HG03521 (cell line): ENCODE measurements around the gene TBCD.
"Not testable (repeated sequence)": the region's sequence is repeated elsewhere in the genome, so short reads cannot be mapped to it uniquely, and the experiment has no call there.

Experiments used
- ATAC-seq: cut with Tn5 transposase; IDR thresholded peaks from one replicate; pipeline ENCODE4 v1.9.1; 2021; ENCODE audit warnings: mild to moderate bottlenecking, moderate library complexity; ENCODE audit not compliant: unreplicated experiment

The TBCD gene

GRCh38 chr17:82729479-82730260, 22.2 kb upstream of the TBCD start:
- ATAC-seq = no peak

- no peak for ATAC-seq
Measured at GRCh38 chr17:82732118-82732743, 19.6 kb upstream of the TBCD start.

DNA sequence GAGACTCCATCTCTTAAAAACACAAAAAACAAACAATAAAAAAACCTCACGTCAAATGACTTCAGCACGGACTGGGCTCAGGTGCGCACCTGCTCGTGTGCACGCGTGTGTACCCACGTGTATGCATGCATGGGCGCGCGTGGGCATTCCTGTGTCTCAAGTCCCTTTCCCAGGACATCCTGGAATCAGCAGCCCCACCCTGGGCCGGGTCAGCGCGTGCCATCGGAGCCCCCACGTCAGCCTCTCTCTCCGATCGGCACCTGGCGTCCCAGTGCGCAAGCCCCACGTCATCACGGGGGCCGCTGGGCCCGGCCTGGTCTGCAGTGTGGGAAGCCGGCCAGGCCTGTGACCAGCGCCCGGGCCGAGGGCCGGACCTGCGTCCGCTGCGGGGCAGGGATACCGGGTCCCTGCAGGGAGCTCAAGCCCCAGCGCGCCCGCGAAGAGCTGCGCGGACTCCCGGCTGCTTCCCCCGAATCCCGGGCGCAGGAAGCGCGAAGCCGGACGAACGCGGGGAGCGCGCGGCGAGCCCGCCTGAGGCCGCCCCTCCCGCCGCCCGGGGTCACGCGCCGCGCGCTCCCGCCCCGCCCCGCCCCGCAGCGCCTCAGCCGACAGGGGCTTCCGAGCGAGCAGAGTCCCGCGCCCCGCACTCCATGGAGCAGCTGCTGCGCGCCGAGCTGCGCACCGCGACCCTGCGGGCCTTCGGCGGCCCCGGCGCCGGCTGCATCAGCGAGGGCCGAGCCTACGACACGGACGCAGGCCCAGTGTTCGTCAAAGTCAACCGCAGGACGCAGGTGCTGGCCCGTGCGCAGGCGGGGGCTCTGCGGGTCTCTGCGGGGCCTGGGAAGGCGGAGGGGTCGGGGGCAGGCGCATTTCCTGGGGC, 16.6 kb upstream of the TBCD start, which contains the start of gene FN3K:
FN3K (plus strand) TSS at position 629 of the 880 bp plus-strand sequence; CDS start at position 651, 22 bp downstream.
- no peak for ATAC-seq

DNA sequence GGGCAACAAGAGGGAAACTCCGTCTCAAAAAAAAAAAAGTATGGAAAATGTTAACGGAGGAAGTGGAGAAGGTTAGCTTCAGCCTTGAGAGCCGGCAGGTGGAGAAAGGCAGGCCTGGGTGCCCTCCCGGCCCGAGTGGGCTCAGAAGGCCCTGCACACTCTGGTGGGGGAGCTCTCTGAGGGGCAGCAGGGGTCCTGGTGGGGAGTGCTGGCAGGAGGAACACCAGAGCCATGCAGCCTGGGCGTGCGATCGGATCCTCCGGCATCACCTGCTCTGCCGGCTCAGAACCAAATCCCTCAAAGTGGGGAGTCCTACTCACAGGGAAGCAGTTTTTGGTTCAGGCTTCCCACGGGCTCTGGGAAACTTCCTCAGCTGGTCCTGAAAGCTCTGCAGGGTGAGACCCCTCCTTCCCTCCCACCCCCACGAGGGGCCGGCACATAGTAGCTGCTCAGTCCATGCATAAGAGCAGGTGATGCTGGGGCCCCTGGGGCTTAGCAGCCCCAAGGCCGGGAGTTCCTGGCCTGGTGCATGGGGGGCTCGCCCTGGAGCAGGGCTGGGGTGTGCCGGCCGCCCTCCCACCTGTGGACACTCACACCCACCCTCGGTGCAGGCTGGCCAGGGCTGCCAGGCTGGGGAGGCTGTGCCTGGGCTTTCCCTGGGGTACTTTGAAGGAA, 15.2 kb upstream of the TBCD start:
- ATAC-seq = no peak

- no peak for ATAC-seq
Measured at GRCh38 chr17:82737967-82738877, 13.6 kb upstream of the TBCD start.

GRCh38 chr17:82740906-82741759, 10.7 kb upstream of the TBCD start:
- no peak for ATAC-seq

DNA sequence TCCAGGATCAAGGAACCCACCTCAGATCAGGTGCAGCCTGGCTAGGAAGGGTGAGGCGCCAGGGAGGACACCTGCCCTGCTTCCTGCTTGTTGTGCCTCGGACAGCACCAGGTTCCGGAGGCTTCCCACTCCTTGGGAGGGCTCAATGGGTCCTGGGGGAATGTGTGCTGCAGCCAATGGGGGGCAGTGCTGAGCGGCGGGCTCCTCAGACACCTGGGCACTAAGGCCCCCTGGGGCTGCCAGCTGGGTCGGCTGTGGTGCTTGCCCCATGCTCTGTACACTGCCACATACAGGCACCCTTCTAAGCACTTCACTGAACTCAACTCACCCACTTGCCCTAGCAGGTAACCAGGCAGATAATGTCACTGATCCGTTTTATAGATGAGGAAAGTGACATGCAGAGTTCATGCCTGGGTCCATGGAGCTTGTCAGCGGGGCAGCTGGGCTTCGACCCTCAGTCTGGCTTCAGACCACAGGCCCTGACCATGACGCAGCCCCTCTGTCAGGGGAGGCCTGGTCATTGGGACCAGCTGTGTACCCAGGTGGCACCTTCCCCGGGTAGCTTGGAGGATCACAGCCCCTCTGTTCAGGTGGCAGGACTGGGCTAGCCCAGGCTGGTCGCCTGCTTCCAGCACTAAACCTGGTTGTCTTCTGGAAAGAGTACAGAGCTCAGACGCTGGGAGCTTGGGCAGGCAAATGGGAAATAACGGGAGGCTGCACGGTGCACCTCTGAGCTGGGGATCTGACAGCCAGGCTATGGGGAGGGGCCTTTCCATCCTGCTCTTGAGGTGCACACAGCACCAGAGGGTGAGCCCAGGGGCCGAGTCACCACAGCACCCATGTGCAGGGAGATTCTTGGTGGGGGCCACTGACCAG, 8.3 kb upstream of the TBCD start:
- ATAC-seq = no peak

GRCh38 chr17:82744736-82745135, 7.1 kb upstream of the TBCD start:
- ATAC-seq = not testable (repeated sequence)

DNA sequence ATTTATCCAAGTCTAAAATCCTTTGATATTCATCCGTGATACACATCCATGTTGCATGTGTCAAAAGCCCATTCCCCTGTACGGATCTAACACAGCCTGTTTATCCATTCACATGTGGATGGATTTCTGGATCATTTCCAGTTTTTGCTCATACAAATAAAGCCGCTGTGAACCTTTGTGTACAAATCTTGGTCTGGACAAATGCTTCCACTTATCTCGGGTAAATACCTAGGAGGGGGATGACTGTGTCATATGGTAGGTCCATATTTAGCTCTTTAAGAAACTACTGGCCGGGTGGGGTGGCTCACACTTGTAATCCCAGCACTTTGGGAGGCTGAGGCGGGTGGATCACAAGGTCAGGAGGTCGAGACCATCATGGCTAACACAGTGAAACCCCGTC, 6.3 kb upstream of the TBCD start:
- ATAC-seq = no peak

- no peak for ATAC-seq
Measured at GRCh38 chr17:82748756-82749155, 3.1 kb upstream of the TBCD start.

DNA sequence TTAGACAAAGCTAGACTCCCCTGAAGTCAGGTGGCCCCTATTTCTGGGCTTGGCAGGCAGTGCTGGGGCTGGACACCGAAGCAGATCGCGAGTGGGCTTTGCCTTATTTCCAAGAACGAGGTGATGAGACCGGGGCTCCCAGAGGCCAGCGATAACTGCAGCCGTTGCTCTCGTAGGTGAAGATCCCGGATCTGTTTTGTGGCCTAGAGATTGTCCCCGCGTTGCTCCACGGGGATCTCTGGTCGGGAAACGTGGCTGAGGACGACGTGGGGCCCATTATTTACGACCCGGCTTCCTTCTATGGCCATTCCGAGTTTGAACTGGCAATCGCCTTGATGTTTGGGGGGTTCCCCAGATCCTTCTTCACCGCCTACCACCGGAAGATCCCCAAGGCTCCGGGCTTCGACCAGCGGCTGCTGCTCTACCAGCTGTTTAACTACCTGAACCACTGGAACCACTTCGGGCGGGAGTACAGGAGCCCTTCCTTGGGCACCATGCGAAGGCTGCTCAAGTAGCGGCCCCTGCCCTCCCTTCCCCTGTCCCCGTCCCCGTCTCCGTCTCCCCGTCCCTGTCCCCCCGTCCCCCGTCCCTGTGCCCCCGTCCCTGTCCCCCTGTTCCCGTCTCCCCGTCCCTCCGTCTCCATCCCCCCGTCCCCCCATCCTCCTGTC, 1.5 kb upstream of the TBCD start:
- no peak for ATAC-seq

DNA sequence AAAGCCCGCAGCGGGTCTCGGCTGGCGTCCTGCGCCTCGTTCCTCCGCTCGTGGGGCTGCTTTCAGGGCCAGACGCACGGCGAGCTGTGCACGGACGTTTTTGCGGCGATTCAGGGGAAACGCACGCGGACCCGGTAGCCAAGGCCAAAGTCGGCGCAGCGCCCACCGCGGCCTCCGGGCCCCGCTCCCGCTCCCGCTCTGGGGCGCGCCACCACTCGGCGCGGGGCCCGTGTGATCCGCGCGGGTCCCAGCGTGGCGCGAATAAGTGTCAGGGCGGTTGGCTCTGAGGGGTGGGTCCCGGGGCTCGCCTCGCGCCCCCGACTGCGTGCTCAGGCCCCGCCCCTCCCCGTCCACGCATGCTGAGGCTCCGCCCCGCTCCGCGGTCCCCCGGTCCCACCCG, 694 bp upstream of the TBCD start:
- peak; percentile 33 for ATAC-seq

- peak; percentile 23 for ATAC-seq
Measured at GRCh38 chr17:82752371-82753200, 721 bp downstream of the TBCD start.

GRCh38 chr17:82753201-82753464, 1.3 kb downstream of the TBCD start:
- no peak for ATAC-seq

- ATAC-seq = no peak
Measured at GRCh38 chr17:82754297-82755208, 2.7 kb downstream of the TBCD start.

- ATAC-seq = no peak
Measured at GRCh38 chr17:82756166-82756565, 4.3 kb downstream of the TBCD start.
